Neural cell (in vitro differentiated cells): ENCODE data around the gene HIVEP2.

Source experiments
- CTCF ChIP-seq: fragments of 450-650 bp; IDR thresholded peaks from 2 replicates; pipeline ENCODE4 v1.5.1; 2014; ENCODE audit warnings: antibody characterized with exemption, mild to moderate bottlenecking, moderate library complexity; ENCODE audit not compliant: poor library complexity, severe bottlenecking
- EP300 ChIP-seq: fragments of 450-650 bp; conservative IDR thresholded peaks from 2 replicates; pipeline ENCODE4 v1.6.1; 2014; ENCODE audit warnings: antibody characterized with exemption, mild to moderate bottlenecking, moderate library complexity; ENCODE audit not compliant: poor library complexity, severe bottlenecking
- EZH2 ChIP-seq: fragments of 200-600, 300-800 bp; shearing (Covaris generic), sonication (generic); IDR thresholded peaks from 2 replicates; pipeline ENCODE4 v1.6.1; 2014; ENCODE audit warnings: antibody characterized with exemption, low read length, borderline replicate concordance, mild to moderate bottlenecking; ENCODE audit not compliant: insufficient read depth, poor library complexity, severe bottlenecking
- POLR2AphosphoS5 ChIP-seq: IDR thresholded peaks from 2 replicates; pipeline ENCODE4 v1.6.1; 2012
- RAD21 ChIP-seq: fragments of 450-650 bp; conservative IDR thresholded peaks from 2 replicates; pipeline ENCODE4 v1.6.1; 2014; ENCODE audit warnings: antibody characterized with exemption, mild to moderate bottlenecking, moderate library complexity
- REST ChIP-seq: IDR thresholded peaks from 2 replicates; pipeline ENCODE4 v1.6.1; 2012; ENCODE audit warnings: borderline replicate concordance
- SMC3 ChIP-seq: fragments of 450-650 bp; conservative IDR thresholded peaks from 2 replicates; pipeline ENCODE4 v1.6.1; 2014; ENCODE audit warnings: antibody characterized with exemption, mild to moderate bottlenecking, moderate library complexity; ENCODE audit not compliant: poor library complexity
- TAF1 ChIP-seq: IDR thresholded peaks from 2 replicates; pipeline ENCODE4 v1.6.1; 2012; ENCODE audit warnings: low read depth

- TF ChIP-seq CTCF (no peak), REST (no peak), TAF1 (no peak), POLR2AphosphoS5 (no peak), EZH2 (no peak), SMC3 (no peak), EP300 (no peak), RAD21 (no peak)
These were observed at the start of gene HIVEP2 for GRCh38 chr6:142945049-142945445.
